ENCODE measurements around the gene GSE1.

The GSE1 gene

GRCh38 chr16:85586380-85587104, 26.6 kb upstream of the GSE1 start:
- Histone ChIP-seq H3K9me3 (no peaks in the 10 kb centered on the region), H3K4me3 (ENCODE audit: low read depth in 1 of 2, low read length in 1 of 2) (no peak overlapping the region), H3K27me3 (no peaks in the 10 kb centered on the region), H3K4me1 (ENCODE audit: control insufficient read depth in 1 of 2, insufficient read depth in 1 of 2, low read depth in 1 of 2, low read length in 1 of 2) (no peaks in the 10 kb centered on the region), H3K36me3 (no peaks in the 10 kb centered on the region), H3K27ac (no peak overlapping the region)
- no peak for TF ChIP-seq CTCF (IDR thresholded peaks at IDR 0.05)

- no peaks in the 10 kb centered on the region for H3K9me3 ChIP-seq
- no peak overlapping the region for H3K4me3 ChIP-seq (ENCODE audit: low read depth in 1 of 2, low read length in 1 of 2)
- no peak for TF ChIP-seq CTCF (IDR thresholded peaks at IDR 0.05)
- H3K4me1 ChIP-seq (ENCODE audit: control insufficient read depth in 1 of 2, insufficient read depth in 1 of 2, low read depth in 1 of 2, low read length in 1 of 2), result no peaks in the 10 kb centered on the region
- no peaks in the 10 kb centered on the region for H3K27me3 ChIP-seq
- H3K27ac ChIP-seq, result no peak overlapping the region
- no peaks in the 10 kb centered on the region for H3K36me3 ChIP-seq
Observed at GRCh38 chr16:85587762-85588556, 25.2 kb upstream of the GSE1 start.

GRCh38 chr16:85588562-85589503, 24.3 kb upstream of the GSE1 start:
- no peak overlapping the region for H3K27ac ChIP-seq
- H3K27me3 ChIP-seq, result no peaks in the 10 kb centered on the region
- H3K4me1 ChIP-seq (ENCODE audit: control insufficient read depth in 1 of 2, insufficient read depth in 1 of 2, low read depth in 1 of 2, low read length in 1 of 2), result no peaks in the 10 kb centered on the region
- TF ChIP-seq CTCF (IDR thresholded peaks at IDR 0.05), result no peak
- no peaks in the 10 kb centered on the region for H3K9me3 ChIP-seq
- no peak overlapping the region for H3K4me3 ChIP-seq (ENCODE audit: low read depth in 1 of 2, low read length in 1 of 2)
- no peaks in the 10 kb centered on the region for H3K36me3 ChIP-seq

- no peaks in the 10 kb centered on the region for H3K9me3 ChIP-seq
- no peaks in the 10 kb centered on the region for H3K36me3 ChIP-seq
Observed at GRCh38 chr16:85589688-85590505, 23.2 kb upstream of the GSE1 start.

More at GRCh38 chr16:85589688-85590505, 23.2 kb upstream of the GSE1 start:
- Histone ChIP-seq H3K27me3 (no peaks in the 10 kb centered on the region), H3K4me3 (ENCODE audit: low read depth in 1 of 2, low read length in 1 of 2) (no peak overlapping the region), H3K27ac (no peak overlapping the region), H3K4me1 (ENCODE audit: control insufficient read depth in 1 of 2, insufficient read depth in 1 of 2, low read depth in 1 of 2, low read length in 1 of 2) (no peaks in the 10 kb centered on the region)
- no peak for TF ChIP-seq CTCF (IDR thresholded peaks at IDR 0.05)

Data from neutrophil (primary cell).